HEK293T (cell line): ENCODE data around the gene LEMD1.
"Not testable (repeated sequence)": the region's sequence is repeated elsewhere in the genome, so short reads cannot be mapped to it uniquely, and the experiment has no call there.

Experiments
- CTCF ChIA-PET: fragments of 350-600 bp; formaldehyde crosslinking; extraction: SDS; loops from one replicate; lab custom pipeline; 2021; ENCODE audit warnings: antibody characterized with exemption, inconsistent platforms; lab: Yijun Ruan, JAX
- POLR2A ChIA-PET: fragments of 350-600 bp; formaldehyde crosslinking; extraction: SDS; loops from one replicate; lab custom pipeline; 2020; ENCODE audit warnings: antibody characterized with exemption, inconsistent platforms; lab: Yijun Ruan, JAX
- DNase-seq: peaks from one replicate; pipeline ENCODE4 v3.0.0; 2012; ENCODE audit warnings: mixed read lengths; ENCODE audit errors: extremely low spot score
- ARNT ChIP-seq: fragments of 450-650 bp; IDR thresholded peaks from 2 replicates; pipeline ENCODE4 v1.6.1; 2017; ENCODE audit warnings: mild to moderate bottlenecking
- BHLHE40 ChIP-seq: fragments of 450-650 bp; IDR thresholded peaks from 2 replicates; pipeline ENCODE4 v1.6.1; 2016; ENCODE audit warnings: mild to moderate bottlenecking, moderate library complexity, borderline replicate concordance
- CTBP1 ChIP-seq: fragments of 450-650 bp; IDR thresholded peaks from 2 replicates; pipeline ENCODE4 v1.6.1; 2016; ENCODE audit warnings: borderline replicate concordance
- ELF4 ChIP-seq: fragments of 450-650 bp; IDR thresholded peaks from 2 replicates; pipeline ENCODE4 v1.6.1; 2017; ENCODE audit warnings: antibody characterized with exemption
- FOXA1 ChIP-seq: fragments of 450-650 bp; IDR thresholded peaks from 2 replicates; pipeline ENCODE4 v1.6.1; 2016; ENCODE audit warnings: mild to moderate bottlenecking
- FOXK2 ChIP-seq: fragments of 450-650 bp; IDR thresholded peaks from 2 replicates; pipeline ENCODE4 v1.6.1; 2016; ENCODE audit warnings: mild to moderate bottlenecking
- FOXM1 ChIP-seq: fragments of 450-650 bp; IDR thresholded peaks from 2 replicates; pipeline ENCODE4 v1.6.1; 2017; ENCODE audit warnings: mild to moderate bottlenecking, borderline replicate concordance
- HDGF ChIP-seq: fragments of 450-650 bp; IDR thresholded peaks from 2 replicates; pipeline ENCODE4 v1.6.1; 2017; ENCODE audit warnings: antibody characterized with exemption, borderline replicate concordance
- L3MBTL2 ChIP-seq: fragments of 450-650 bp; conservative IDR thresholded peaks from 2 replicates; pipeline ENCODE4 v1.6.1; 2016; ENCODE audit warnings: mild to moderate bottlenecking
- LEF1 ChIP-seq: fragments of 450-650 bp; IDR thresholded peaks from 2 replicates; pipeline ENCODE4 v1.6.1; 2017; ENCODE audit warnings: mild to moderate bottlenecking, borderline replicate concordance
- NFRKB ChIP-seq: fragments of 450-650 bp; IDR thresholded peaks from 2 replicates; pipeline ENCODE4 v1.6.1; 2016; ENCODE audit warnings: mild to moderate bottlenecking, moderate library complexity
- SP1 ChIP-seq: fragments of 450-650 bp; IDR thresholded peaks from 2 replicates; pipeline ENCODE4 v1.6.1; 2017
- SUZ12 ChIP-seq: fragments of 450-650 bp; IDR thresholded peaks from 2 replicates; pipeline ENCODE4 v1.6.1; 2016; ENCODE audit warnings: mild to moderate bottlenecking
- TARDBP ChIP-seq: fragments of 450-650 bp; IDR thresholded peaks from 2 replicates; pipeline ENCODE4 v1.6.1; 2016
- ZNF384 ChIP-seq: fragments of 450-650 bp; IDR thresholded peaks from 2 replicates; pipeline ENCODE4 v1.6.1; 2016
- TF ChIP-seq, protein P1 (sequence below): fragments of 450-650 bp; IDR thresholded peaks from 2 replicates; pipeline ENCODE4 v1.6.1; 2016

LEMD1 gene

DNA sequence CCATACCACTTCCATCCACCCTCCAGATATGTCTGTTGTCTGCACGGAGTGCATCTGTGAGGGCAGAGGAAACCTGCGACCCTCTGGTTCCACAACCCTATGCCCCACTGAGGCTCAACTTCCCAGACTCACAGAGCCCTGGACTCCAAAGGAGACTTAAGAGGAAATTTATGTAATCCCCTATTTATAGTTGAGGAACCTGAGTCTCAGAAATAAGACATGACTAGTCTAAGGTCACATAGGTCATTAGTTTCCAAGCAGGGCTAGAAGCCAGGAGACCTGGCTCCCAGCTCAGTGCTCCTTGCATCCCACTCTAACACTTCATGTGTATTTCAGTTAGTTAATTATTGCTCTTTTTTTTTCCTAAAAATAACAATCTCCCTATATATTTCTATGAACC lies 15.7 kb upstream of the LEMD1 start:
- CTCF ChIA-PET, result no interaction called here
- no peak for DNase-seq
- POLR2A ChIA-PET, result no interaction called here
- TF ChIP-seq CTBP1 (no peak), FOXK2 (no peak), ZNF384 (no peak), LEF1 (no peak), ELF4 (no peak), TARDBP (no peak), FOXA1 (no peak), SUZ12 (no peak), NFRKB (no peak), ARNT (no peak)

DNA sequence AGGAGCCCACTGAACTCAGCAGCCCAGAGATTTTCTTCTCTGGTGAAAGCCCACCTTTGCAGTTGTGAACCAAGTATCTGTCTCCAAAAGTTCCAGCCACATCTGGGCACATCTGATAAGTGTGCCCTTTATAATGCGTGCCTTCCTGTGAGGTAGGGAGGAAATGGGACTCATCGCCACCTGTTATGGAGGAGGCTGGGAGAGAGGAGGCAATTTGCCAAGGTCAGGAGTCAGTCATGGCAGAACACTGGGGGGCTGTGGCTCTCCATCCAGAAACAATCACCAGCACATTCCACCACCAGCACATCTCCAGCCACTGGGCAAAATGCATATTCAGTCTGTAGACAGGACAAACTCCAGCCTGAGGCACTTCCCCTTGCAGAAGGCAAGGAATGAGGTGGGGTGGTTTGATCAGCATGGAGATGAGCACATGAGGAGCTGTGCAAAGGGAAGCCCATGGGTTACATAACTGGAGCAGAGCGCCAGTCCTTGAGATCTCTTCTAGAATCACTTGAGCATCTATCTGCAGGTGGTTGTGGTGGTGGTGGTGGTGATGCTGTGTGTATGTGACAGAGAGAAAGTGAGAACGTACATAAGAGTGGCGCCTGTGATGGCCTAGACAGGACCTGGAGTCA lies 15.0 kb upstream of the LEMD1 start:
- no peak for DNase-seq
- TF ChIP-seq SUZ12 (no peak), L3MBTL2 (no peak), LEF1 (no peak), NFRKB (no peak), FOXM1 (no peak), ARNT (no peak), CTBP1 (no peak), ELF4 (no peak)
- ChIA-PET POLR2A (no interaction called here), CTCF (no interaction called here)

DNA sequence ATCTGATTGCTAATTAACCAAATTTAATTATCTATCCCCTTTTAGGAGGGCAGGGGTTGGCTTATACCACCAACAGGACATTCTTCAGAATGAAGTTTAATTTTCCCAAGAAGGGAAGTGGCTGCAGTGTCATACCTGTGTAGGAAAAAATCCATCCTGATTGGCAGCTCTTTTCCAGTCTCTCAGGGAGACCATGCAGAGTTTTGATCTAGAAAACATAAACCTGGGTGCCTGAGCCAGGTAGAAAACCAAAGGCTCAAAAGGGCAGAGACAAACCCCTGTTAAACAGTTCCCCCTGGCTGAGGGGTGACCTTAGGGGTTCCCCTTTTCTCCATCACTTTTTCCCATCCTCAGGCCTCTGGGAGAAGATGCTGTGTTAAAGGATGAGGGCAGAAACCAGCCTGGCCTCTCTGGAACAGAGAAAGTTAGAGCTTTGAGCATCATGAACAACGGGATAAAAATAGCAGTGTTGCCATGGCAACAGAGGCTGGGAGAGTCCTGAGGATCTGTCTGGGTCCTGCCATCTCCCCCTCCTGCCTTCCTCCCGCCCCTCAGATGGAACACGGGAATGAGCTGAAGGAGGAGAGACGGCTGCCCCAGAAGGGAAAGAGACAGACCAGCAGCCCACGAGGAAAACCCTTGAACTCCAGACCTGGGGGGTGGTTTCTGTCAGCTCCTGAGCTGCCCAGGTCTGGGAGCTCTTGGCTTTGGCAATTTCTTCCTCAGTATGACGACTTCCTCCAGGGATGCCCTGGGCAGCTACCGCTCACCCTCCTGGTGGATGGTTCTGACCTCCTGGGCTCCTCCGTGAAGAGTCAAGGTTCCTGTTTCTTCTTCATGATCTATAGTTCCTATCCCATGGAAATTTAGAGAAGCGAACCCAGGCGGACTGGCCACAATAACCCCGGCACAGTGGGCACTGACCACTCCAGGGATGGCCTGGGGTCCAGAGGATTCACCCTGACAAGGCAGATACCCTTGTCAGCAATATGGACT lies 14.0 kb upstream of the LEMD1 start:
- DNase-seq, result no peak
- CTCF ChIA-PET, result interaction anchor here (0.6 to 0.8 kb wide), 2 partner anchors 49 to 1654 kb away, joined by 3 to 4 read pairs; no protein-coding TSS in a partner anchor
- TF ChIP-seq CTBP1 (no peak), TARDBP (no peak), FOXM1 (no peak), SUZ12 (no peak), ARNT (no peak), HDGF (no peak), ELF4 (no peak), SP1 (no peak), L3MBTL2 (no peak), FOXA1 (no peak), NFRKB (no peak), LEF1 (no peak), FOXK2 (no peak), BHLHE40 (no peak), ZNF384 (no peak)
- TF ChIP-seq, protein P1, sequence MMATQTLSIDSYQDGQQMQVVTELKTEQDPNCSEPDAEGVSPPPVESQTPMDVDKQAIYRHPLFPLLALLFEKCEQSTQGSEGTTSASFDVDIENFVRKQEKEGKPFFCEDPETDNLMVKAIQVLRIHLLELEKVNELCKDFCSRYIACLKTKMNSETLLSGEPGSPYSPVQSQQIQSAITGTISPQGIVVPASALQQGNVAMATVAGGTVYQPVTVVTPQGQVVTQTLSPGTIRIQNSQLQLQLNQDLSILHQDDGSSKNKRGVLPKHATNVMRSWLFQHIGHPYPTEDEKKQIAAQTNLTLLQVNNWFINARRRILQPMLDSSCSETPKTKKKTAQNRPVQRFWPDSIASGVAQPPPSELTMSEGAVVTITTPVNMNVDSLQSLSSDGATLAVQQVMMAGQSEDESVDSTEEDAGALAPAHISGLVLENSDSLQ, result no peak
- POLR2A ChIA-PET, result no interaction called here

DNA sequence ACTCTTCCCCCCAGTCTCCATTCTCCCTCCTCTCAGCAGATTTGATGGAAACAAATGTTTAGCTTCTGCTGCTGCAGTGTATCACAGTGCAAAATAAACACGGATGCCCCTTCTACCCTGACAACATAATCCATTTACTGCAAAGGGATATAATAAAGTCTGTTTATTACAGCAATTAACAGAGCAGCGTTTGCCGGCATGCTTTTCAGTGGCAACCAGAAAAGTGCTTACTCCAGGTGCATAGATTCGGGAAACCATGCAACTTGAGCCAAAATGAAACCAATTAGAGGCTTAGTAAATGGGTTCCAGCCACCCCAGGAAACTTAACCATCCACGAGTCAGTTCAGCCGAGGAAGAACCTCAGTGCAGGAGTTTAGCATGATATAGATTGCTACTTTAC lies 12.9 kb upstream of the LEMD1 start:
- ChIA-PET POLR2A (no interaction called here), CTCF (interaction anchor here (0.9 kb wide), 1 partner anchor 98 kb away, joined by 3 read pairs; no protein-coding TSS in a partner anchor)
- TF ChIP-seq BHLHE40 (no peak), LEF1 (no peak), FOXM1 (no peak), HDGF (no peak), TARDBP (no peak), ELF4 (no peak)
- no peak for DNase-seq

DNA sequence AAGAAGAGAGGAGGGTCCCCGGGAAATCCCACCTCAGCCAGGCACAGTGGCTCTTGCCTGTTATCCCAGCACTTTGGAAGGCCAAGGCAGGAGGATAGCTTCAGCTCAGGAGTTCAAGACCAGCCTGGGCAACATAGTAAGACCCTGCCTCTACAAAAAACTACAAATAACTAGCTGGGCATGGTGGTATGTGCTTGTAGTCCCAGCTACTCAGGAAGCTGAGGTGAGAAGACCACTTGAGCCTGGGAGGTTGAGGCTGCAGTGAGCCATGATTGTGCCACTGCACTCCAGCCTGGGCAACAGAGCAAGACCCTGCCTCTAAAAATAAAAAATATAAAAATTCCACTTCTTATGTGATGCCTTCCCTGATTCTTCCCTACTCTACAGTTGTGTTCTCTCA lies 10.8 kb upstream of the LEMD1 start:
- CTCF ChIA-PET, POLR2A ChIA-PET, DNase-seq: not testable (repeated sequence)

DNA sequence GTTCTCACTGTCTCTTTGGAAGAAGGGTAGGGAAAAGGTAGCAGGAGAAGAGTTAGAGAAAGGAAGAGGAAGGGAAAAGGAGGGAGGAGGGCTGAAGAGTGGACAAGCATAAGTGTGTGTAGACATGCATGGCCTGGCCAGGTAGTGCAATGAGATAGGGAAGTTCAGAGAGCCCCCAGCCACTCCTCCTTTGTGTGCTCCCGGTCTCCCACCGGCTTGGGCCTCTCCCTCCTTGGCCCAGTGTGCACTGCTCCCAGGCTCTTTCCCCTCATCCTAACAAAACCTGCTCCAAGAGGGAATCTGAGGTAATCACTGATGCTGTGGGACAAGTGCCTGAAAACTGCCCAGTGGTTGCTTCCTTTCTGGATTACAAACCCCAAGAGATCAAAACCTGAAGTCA lies 10.3 kb upstream of the LEMD1 start:
- TF ChIP-seq LEF1 (no peak), SUZ12 (no peak), BHLHE40 (no peak), CTBP1 (no peak), ELF4 (no peak), HDGF (no peak), FOXM1 (no peak), SP1 (no peak), NFRKB (no peak), FOXK2 (no peak), TARDBP (no peak), L3MBTL2 (no peak)
- TF ChIP-seq, protein P1, result no peak
- DNase-seq, result no peak
- CTCF ChIA-PET, result interaction anchor here (1.1 to 1.7 kb wide), 2 partner anchors 9 to 25 kb away, joined by 3 to 9 read pairs; no protein-coding TSS in a partner anchor
- POLR2A ChIA-PET, result no interaction called here
